ENCODE data around the gene PCIF1.

DNA sequence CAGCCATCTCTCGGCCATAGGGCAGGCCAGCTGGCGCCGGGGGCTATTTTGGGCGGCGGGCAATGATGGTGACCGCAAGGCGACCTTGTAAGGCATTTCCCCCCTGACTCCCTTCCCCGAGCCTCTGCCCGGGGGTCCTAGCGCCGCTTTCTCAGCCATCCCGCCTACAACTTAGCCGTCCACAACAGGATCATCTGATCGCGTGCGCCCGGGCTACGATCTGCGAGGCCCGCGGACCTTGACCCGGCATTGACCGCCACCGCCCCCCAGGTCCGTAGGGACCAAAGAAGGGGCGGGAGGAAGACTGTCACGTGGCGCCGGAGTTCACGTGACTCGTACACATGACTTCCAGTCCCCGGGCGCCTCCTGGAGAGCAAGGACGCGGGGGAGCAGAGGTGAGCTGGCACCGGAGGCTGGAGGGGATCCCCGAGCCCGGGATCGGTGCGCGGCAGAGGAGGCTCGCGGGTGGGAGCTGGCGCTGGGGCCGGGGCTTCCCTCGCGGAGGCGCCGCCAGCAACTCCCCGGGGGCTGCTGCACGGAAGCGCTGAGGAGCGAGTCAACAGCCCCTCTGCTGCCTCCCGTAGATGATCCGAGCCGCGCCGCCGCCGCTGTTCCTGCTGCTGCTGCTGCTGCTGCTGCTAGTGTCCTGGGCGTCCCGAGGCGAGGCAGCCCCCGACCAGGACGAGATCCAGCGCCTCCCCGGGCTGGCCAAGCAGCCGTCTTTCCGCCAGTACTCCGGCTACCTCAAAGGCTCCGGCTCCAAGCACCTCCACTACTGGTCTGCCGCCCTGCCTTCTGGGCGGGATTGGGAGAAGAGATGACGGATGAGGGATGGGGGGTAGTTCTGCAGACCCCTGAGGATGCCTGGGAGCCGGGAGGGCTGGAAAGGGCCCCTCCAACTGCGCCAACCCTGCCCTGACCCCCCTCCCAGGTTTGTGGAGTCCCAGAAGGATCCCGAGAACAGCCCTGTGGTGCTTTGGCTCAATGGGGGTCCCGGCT, 43.2 kb upstream of the PCIF1 start, which contains the start of the genes CTSA and NEURL2:
- TF ChIP-seq, protein P1, sequence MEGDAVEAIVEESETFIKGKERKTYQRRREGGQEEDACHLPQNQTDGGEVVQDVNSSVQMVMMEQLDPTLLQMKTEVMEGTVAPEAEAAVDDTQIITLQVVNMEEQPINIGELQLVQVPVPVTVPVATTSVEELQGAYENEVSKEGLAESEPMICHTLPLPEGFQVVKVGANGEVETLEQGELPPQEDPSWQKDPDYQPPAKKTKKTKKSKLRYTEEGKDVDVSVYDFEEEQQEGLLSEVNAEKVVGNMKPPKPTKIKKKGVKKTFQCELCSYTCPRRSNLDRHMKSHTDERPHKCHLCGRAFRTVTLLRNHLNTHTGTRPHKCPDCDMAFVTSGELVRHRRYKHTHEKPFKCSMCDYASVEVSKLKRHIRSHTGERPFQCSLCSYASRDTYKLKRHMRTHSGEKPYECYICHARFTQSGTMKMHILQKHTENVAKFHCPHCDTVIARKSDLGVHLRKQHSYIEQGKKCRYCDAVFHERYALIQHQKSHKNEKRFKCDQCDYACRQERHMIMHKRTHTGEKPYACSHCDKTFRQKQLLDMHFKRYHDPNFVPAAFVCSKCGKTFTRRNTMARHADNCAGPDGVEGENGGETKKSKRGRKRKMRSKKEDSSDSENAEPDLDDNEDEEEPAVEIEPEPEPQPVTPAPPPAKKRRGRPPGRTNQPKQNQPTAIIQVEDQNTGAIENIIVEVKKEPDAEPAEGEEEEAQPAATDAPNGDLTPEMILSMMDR (IDR thresholded peaks at IDR 0.05; ENCODE audit: insufficient read depth, low read depth, low read length) = no peak
- no peak for TF ChIP-seq EZH2 (IDR thresholded peaks at IDR 0.05; ENCODE audit: insufficient read depth, low read length)

All from astrocyte (in vitro differentiated cells and primary cell).